ENCODE results near the gene DAPK1.

The DAPK1 gene

DNA sequence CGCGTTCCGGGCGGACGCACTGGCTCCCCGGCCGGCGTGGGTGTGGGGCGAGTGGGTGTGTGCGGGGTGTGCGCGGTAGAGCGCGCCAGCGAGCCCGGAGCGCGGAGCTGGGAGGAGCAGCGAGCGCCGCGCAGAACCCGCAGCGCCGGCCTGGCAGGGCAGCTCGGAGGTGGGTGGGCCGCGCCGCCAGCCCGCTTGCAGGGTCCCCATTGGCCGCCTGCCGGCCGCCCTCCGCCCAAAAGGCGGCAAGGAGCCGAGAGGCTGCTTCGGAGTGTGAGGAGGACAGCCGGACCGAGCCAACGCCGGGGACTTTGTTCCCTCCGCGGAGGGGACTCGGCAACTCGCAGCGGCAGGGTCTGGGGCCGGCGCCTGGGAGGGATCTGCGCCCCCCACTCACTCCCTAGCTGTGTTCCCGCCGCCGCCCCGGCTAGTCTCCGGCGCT is at the start of gene DAPK1:
Gene DAPK1, plus strand, starts transcription at position 264 of the 442 bp plus-strand sequence. CDS start 1,211 bp downstream, outside the sequence.
- no peak for DNase-seq (ENCODE audit: low spot score)
- no peak for FAIRE-seq

DNA sequence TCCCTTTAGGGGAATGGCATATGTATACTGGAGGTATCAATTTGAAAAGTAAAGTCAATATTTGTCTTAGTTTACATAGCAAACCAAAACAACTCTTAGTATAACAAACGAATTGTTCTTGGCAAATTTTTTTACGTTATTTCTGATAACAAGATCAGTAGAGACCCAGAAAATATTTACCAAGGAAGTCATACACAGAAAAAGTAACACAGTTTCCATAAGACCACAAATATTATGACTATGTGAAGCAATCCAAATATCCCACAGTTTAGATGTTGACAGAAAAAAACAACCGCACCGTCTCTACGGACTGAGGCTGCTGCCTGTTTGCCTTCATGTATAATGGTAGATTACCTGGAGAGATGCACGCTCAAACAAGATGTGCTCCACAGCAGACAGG is 46.5 kb upstream of the DAPK1 start:
- no peak for FAIRE-seq
- DNase-seq (ENCODE audit: low spot score): no peak

DNA sequence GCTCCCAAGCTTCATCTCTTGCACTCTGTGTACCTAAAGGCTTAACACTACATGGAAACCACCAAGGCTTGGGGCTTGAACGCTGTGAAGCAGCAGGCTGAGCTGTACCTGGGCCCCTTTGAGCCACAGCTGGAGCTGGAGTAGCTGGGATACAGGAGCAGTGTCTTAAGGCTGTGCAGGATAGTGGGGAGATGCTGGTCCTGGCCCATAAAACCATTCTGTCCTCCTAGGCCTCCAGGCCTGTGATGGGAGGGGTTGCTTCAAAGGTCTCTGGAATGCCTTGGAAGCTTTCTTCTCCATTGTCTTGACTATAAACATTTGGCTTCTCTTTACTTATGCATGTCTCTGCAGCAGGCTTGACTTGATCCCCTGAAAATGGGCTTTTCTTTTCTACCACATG is 42.3 kb upstream of the DAPK1 start:
- no peak for DNase-seq (ENCODE audit: low spot score)
- no peak for FAIRE-seq

DNA sequence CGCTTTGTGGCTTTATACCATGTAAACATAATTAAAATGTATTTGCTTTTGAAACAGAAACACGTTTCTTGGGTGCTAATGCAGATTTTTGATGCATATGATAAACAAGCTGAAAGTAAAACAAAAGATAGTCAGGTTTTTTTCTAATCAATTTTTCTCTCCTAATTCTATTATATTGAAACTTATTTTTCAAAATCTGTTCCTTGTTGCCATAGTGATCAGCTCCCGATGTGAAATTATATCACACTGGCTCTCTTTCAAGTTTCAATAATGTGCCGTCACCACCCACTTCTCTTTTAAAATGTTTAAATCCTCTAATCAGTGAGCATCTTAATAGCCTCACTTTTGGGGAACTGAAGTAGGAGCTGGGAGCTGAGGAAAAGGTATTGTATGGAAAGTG is 36.4 kb upstream of the DAPK1 start:
- no peak for DNase-seq (ENCODE audit: low spot score)
- no peak for FAIRE-seq

DNA sequence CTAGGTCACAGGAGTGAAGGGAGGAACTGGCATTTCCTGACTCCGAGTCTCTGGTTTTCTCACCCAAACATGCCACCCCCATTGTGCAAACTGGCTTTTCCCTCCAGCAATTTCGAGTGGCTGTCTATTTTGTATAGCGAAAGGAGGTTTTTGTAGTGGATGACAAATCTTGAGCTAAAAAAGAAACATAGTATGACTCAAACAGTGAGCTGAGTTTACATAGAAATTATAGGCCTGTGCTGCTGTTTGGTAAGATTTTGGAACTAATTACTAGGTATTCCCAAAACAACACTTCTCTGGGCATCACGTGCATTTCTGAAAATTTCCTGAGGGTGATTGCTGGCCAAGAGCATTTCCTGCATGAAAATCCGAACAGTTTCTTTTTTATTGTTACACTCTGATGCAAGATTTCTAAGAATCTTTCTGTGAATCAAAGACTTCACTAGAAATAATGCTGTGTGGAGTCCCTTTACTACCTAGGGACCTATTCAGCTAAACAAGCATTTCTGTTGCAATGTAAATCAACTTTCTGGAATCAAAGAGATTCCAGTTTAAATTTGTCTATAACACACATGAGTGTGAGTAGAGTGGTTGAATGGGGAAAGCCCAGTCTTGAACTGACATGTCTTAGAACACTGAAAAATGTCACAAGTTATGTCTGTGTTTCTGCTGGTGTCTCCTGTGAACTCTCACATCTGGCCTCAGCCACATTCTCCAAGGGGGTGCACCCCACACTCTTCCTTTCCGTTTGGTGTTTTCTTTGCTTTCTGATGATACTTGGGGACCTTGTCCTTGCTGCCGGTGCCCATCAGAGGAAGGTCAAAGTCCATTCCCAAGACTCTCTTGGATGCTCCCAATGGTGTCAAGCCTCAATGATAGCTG is 33.3 kb upstream of the DAPK1 start:
- DNase-seq (ENCODE audit: low spot score) (no peak), FAIRE-seq (no peak)

DNA sequence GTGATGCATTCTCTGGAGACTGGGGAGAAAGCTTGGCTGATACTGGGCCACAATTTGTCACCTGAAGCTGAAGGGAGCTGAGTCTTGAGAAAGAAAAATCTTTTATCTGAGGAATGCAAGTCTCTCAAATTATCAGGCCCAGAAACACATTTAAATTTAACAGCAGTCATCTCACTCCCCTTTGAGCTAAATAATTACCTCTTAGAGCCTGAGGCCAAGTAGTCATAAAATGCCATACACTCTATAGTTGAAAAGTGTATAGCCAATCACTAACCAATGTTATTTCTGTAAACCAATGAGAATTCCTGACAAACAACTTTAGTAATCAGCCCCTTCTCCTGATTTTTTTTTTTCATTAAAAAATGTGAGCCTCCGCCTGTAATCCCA is 32.7 kb upstream of the DAPK1 start:
- no peak for DNase-seq (ENCODE audit: low spot score)
- FAIRE-seq: no peak

DNA sequence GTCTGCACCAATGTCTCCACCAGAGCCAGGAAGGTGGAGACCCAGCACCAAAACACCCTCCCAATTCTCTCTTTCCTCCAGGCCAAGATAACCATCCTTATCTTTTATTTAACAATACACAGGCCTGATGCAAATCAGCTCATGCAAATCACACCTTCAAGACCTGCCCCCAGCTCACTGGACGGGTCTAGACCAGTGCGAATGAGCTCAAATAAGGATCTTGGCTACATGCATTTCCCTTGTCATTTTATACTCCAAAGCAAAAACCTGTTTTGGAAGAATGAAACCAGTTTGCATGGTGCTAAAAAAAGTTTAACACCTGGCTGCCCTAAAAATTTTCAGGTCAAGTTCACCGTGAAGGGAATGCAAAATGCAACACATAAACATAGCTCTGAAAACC is 31.9 kb upstream of the DAPK1 start:
- FAIRE-seq (no peak), DNase-seq (ENCODE audit: low spot score) (no peak)

DNA sequence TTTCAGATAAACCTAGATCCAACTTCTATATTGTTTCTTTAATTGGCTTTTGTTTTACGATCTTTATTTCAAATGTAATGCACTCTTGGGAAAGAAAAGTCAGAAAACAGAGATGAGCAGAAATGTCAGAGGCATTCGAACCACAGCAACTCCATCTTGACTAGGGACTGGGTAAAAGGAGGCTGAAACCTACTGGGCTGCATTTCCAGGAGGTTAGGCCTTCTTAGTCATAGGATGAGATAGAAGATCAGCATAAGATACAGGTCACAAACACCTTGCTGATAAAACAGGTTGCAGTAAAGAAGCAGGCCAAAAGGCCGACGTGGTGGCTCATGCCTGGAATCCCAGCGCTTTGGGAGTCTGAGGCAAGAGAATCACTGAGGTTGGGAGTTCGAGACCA is 30.5 kb upstream of the DAPK1 start:
- DNase-seq (ENCODE audit: low spot score): no peak
- FAIRE-seq: no peak

DNA sequence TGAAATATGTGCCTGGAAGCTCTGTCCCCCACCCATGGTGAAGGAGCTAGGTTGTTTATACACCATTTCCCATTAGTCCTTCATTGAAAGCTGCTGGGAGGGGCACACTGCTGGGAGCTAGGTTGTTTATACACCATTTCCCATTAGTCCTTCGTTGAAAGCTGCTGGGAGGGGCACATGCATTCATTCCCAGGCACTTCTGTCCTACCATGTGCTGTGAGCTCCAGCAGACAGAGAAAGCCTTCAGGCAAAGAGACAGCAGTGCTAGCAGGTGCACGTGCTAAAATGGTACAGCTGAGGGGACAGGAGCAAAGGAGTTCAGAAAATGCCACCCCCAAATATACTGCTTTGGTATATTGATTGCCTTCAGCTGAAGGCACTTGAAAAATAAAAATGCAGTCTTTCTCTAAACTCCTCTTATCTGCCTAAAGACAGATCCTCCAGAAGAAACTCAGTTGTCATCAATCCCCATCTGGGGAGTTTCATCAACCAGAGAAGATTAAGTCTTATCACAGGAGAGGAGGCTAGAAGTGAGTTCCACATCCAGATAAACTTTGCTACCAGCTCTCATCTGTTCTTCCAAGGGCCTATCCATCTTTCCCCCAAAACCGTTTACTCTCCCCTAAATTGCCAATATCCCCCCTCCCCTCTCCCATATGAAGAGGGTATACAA is 27.7 kb upstream of the DAPK1 start:
- DNase-seq (ENCODE audit: low spot score): no peak
- FAIRE-seq: no peak

DNA sequence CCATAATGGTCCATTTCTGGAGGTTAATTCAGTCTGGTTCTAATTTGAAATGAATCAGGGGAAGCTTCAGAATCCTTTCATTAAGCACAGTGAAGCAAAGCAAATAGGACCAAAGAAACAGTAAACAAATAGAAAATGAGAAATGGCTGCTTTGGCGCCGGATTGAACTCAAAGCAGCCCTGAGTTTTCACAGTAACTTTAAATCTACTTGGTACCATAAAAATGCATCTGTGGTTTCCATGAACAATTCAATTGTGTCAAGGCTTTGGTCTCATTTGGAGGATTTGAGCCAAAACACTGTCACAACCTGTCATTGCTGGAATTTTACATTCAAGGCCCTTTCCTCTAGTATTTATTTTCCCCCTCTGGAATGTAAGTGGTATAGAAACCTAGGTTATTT is 25.9 kb upstream of the DAPK1 start:
- FAIRE-seq (no peak), DNase-seq (ENCODE audit: low spot score) (no peak)

DNA sequence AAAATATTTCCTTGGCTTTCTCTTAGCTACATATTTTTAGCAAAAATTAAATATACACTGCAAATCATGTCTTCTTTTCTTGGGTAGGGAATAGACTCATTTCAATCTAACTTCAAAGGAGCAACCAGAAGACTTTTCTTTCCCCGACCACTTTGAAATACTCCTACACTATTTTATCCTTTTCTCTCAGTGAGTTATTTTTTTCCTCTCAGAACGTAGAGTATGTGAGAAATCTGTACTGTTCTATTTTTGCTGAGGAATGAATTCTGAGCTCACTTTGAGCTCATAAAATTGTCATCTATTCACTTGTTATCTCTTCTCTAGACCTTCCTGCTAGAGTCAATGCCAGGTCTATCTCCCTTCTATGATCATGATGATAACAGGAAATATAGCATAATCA is 22.2 kb upstream of the DAPK1 start:
- FAIRE-seq (no peak), DNase-seq (ENCODE audit: low spot score) (no peak)

DNA sequence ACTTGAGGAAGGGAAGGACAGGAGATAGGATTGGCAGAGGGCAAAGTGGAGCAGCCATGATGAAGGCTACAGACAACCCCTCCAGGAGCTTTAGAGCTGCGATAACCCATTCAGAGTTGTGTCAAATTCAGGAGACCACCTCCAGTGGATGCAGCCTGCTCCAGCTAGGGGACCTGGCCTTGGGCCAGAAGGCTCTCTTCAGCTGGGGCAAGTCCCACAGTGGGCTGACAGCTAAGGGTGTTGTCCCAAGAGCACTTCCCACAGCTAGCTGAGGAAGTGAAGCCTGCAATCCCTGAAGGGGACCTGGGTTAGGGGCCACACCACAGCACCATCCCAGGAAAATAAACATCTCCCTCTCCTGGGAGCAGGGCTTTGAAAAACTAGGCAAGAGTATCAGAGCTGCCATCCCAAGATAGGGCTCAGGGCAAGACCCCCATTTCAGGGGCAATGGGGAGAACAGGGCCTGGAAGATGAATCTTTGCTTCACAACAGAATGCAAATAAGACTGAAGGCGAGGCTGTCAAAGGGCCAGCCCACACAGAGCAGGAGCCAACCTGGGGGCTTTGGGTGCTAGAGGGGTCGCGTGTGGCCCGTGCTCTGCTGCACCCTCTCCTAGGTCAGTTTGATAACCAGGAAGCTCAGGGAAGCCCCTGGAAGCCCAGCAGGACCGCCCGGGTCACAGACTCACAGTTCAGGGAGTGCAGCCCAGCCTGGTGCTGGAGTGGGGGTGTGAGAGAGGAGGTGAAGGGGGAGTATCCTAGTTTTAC is 19.3 kb upstream of the DAPK1 start:
- no peak for FAIRE-seq
- DNase-seq (ENCODE audit: low spot score): no peak

DNA sequence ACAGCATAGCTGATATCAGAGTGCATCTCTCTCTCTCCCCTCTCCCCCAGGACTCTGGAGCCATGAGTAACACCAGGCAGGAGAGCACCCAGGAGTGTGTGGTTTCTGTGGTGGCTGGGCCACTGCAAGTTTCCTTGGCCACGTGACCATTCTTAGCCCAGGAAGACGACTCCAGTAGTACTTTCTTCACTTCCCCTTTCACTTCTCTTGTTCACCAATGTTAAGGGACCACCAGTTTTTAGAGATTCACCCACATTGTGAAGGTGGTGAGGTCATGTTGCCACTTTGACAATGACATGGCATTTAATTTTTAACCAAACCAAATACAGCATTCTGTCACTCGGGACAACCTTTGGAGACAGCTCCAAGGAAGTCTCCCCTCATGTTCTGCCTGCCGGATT is 17.9 kb upstream of the DAPK1 start:
- FAIRE-seq (no peak), DNase-seq (ENCODE audit: low spot score) (peak; percentile 50)

DNA sequence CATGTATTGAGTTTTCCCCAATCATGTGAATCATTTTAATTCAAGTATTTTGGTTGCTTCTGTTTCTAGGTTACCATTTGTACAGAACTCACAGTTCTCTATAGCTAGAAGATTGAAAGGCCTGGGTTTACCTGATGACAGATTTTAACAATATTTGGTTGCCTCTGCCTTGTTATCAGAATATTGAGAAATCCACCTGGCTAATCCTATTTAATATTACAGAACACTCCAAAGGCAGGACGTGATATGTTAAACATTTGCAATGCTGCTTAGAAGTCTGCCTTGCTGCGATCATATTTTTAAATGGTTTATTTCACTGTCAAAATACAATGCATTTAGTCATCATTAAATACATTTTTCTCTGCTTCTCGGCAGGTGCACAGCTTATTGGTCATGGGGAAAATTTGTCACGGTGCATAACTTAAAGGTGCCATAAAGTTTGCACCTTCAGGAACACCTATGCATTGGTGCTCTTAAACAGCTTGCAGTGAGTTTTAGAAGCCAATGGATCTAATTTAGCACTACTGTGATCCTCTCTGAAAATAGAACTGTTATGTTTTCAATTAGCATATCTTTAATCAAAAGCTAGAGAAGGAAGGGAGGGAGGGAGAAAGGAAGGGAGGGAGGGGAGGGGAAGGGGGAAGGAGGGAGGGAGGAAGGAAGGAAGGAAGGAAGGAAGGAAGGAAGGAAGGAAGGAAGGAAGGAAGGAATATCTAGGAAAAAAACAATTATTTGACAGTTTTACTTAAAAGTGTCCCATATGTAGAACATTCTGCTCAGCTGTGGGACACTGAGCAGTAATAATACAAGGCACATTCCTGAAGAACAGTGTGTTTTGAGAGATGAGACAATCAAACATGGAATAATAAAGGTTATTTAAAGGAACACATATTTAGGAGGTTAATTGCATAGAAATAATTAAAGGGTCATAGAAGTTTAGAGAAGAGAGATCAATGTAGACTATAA is 15.5 kb upstream of the DAPK1 start:
- FAIRE-seq (no peak), DNase-seq (ENCODE audit: low spot score) (no peak)

DNA sequence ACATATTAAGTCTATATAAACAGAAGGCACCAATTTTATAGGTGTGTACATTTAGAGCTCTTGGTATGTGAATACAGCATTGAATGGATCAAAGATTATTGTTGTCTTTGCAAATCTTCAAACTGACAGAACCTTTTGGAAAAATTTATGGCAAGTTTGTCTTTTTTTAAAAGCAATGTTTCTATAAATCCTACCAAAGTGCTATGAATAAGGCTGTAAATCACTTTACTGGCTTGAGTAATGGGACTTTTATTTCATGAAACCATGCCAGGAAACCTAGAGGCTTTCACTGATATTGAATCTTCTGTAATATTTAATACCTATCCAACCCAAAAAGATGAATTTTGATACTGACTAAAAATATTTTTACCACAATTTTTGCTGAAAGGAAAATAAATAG is 7.4 kb upstream of the DAPK1 start:
- no peak for DNase-seq (ENCODE audit: low spot score)
- no peak for FAIRE-seq

DNA sequence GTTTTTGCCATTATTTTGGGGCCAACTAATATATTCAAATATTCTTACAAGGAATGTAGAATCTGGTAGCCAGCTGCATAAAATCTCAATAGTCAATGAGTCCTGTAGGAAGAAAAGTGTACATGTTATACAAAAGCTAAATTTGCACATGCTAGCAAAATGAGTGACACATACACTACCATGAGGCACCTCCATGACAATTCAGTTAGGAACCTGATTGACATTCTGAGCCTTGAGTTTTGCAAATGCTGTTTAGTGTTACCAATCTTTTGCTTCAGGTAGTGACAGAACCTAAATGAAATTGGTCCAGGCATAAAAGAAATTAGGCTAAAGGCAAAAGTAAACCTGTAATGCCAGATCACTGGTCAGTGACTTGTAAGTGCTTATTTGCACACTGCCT is 6.8 kb upstream of the DAPK1 start:
- FAIRE-seq (no peak), DNase-seq (ENCODE audit: low spot score) (no peak)

DNA sequence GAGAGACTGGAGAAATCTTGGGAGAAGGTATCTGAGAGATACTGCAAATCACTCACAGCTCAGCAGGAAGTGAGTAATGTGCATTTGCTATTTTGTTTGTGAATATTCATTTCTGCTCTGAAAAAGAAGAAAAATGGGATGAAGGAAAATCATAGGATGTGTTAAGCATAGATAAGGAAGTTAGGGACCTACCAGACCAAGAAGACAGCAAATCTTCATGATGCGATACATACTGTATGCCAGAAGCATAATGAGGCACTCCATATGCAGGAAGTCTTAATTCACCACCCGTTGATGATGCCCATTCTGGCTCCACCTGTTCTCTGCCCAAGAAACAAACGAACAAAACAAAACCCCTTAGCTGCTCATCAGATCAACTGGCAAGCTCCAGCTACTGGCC is 6.1 kb upstream of the DAPK1 start:
- DNase-seq (ENCODE audit: low spot score) (no peak), FAIRE-seq (no peak)

DNA sequence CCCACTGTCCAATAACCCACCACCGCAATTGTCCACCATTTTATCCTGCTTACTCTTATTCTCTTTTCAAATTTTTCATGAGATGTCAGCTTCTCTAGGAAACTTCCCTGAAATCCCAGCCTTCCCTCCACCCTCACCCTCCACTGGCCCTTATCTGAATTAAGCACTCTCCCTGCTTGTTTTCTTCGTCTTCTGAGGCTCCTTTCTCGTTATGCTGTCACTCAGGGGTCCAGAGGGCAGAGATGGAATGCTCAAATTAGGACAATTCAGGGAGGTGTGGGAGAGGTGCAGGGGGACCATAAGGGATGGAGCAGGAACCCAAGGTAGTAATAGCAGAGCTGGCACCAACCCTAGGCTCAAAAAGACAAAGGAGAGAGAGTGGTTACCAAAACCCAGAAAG is 5.0 kb upstream of the DAPK1 start:
- DNase-seq (ENCODE audit: low spot score) (no peak), FAIRE-seq (no peak)

DNA sequence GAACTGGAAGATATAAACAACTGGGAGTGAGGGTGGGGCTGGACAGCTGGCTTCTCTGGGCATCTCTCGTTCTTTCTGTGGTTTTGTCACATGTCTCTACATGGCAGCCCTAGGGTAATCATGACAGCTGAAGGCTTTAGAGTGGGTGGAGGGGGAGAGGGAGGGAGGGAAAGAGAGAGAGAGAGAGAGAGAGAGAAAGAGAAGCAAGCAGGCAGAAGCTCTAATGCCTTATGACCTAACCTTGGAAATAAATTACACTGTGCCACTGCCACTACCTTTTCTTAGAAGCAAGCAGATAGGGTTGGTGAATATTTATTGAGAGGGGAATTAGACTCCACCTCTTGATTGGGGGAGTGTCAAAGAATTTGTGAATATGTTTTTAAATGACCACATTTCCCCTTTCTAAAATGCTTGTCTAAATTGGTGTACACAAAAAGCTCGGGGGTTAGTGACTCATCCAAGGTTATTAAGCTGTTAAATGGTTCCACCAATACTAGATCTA is 2.6 kb upstream of the DAPK1 start:
- FAIRE-seq: no peak

DNA sequence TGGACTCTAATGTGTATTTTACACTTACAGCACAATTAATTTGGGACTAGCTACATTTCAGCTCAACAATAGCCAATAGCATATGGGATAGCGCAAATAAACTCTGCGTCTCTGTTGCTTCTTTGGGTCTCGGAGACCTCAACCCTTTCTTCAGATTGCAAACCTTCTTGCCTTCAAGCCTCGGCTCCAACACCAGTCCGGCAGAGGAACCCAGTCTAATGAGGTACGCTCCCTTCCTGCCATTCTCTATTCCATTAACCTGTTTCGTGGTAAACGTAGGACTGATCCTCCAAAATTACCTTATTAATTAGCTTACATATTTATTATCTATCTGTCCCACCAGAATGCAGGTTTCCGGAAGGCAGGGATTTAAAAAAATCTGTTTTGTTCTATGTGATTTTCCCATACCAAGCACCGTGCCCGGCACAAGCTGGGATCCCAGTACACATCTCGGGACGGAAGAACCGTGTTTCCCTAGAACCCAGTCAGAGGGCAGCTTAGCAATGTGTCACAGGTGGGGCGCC is 525 bp upstream of the DAPK1 start:
- FAIRE-seq: no peak
- DNase-seq (ENCODE audit: low spot score): no peak

More for the DNA sequence above, 2.6 kb upstream of the DAPK1 start:
- peak; percentile 66 for DNase-seq (ENCODE audit: low spot score)

Measured in urothelium cell line (cell line).